NCI-H2227 treated with DMSO at 0.1 percent for 48 hours (cell line): ENCODE data around the gene FGFR3.
"Not testable (repeated sequence)": the region's sequence is repeated elsewhere in the genome, so short reads cannot be mapped to it uniquely, and the experiment has no call there.

Source experiments
- DNase-seq: peaks from one replicate; lab custom pipeline; 2025; lab: John Stamatoyannopoulos, UW

FGFR3 gene

GRCh38 chr4:1819284-1819683 lies 26.2 kb downstream of the FGFR3 start:
- DNase-seq = no peak

GRCh38 chr4:1819816-1820215 lies 26.7 kb downstream of the FGFR3 start:
- DNase-seq = no peak

GRCh38 chr4:1821679-1822567 lies 28.8 kb downstream of the FGFR3 start:
- DNase-seq = no peak

GRCh38 chr4:1822568-1823544 lies 29.8 kb downstream of the FGFR3 start:
- no peak for DNase-seq

GRCh38 chr4:1823545-1823932 lies 30.4 kb downstream of the FGFR3 start:
- no peak for DNase-seq

- DNase-seq = no peak
These were observed 31.7 kb downstream of the FGFR3 start for GRCh38 chr4:1824746-1825145.

GRCh38 chr4:1825326-1825725 lies 32.2 kb downstream of the FGFR3 start:
- no peak for DNase-seq

GRCh38 chr4:1826531-1827350 lies 33.6 kb downstream of the FGFR3 start:
- DNase-seq = no peak

- no peak for DNase-seq
These were observed 37.1 kb downstream of the FGFR3 start for GRCh38 chr4:1830234-1830633.

- no peak for DNase-seq
These were observed 37.6 kb downstream of the FGFR3 start for GRCh38 chr4:1830642-1831228.

- no peak for DNase-seq
These were observed 38.2 kb downstream of the FGFR3 start for GRCh38 chr4:1831331-1831730.

- DNase-seq = no peak
These were observed 39.6 kb downstream of the FGFR3 start for GRCh38 chr4:1832690-1833089.

- DNase-seq = no peak
These were observed 40.4 kb downstream of the FGFR3 start for GRCh38 chr4:1833307-1834046.

GRCh38 chr4:1834047-1834775 lies 41.1 kb downstream of the FGFR3 start:
- DNase-seq = no peak

GRCh38 chr4:1835836-1836235 lies 42.7 kb downstream of the FGFR3 start:
- not testable (repeated sequence) for DNase-seq

GRCh38 chr4:1836650-1837049 lies 43.6 kb downstream of the FGFR3 start:
- DNase-seq = no peak

GRCh38 chr4:1837069-1837468 lies 44.0 kb downstream of the FGFR3 start:
- DNase-seq = no peak

- no peak for DNase-seq
These were observed 46.2 kb downstream of the FGFR3 start for GRCh38 chr4:1839282-1839681.

- DNase-seq = no peak
These were observed 48.3 kb downstream of the FGFR3 start for GRCh38 chr4:1841201-1841886.

GRCh38 chr4:1841887-1842210 lies 48.8 kb downstream of the FGFR3 start:
- no peak for DNase-seq
